Measurements from ENCODE around the gene MFF. TPM values are rescaled to one million over a fixed set of nuclear protein-coding genes. Genes with fewer than 3 reads are reported as not detected.

MFF gene
- total RNA-seq, 4 donors from 2014 or later = 98.1 to 124 (median 103) TPM

GRCh38 chr2:227308784-227309183, 16.3 kb upstream of the MFF start:
- no peaks in the 10 kb centered on the region for H3K9me3 ChIP-seq
- no peak for DNase-seq (ENCODE audit: low spot score in 2 of 2)
- peaks cover 0 to 14% (median 0%) of the 10 kb centered on the region in 3 donors for H3K36me3 ChIP-seq
- H3K4me3 ChIP-seq = no peak overlapping the region
- no peaks in the 10 kb centered on the region for H3K27me3 ChIP-seq
- WGBS, 2 donors = 75 to 81% methylated on average over 4 of the region's 4 CpGs
- no peaks in the 10 kb centered on the region for H3K4me1 ChIP-seq
- H3K27ac ChIP-seq = no peak overlapping the region
- no peak for TF ChIP-seq EP300 (IDR thresholded peaks at IDR 0.05)
- no peak for TF ChIP-seq POLR2A (IDR thresholded peaks at IDR 0.05)
- TF ChIP-seq CTCF (IDR thresholded peaks at IDR 0.05) = no peak

GRCh38 chr2:227310756-227311110, 14.3 kb upstream of the MFF start:
- DNase-seq (ENCODE audit: low spot score in 2 of 2) = no peak
- Histone ChIP-seq H3K9me3 (no peaks in the 10 kb centered on the region), H3K4me1 (no peaks in the 10 kb centered on the region), H3K36me3 (no peaks in the 10 kb centered on the region), H3K27me3 (no peaks in the 10 kb centered on the region), H3K4me3 (no peak overlapping the region), H3K27ac (no peak overlapping the region)
- no peak for TF ChIP-seq CTCF (IDR thresholded peaks at IDR 0.05)
- TF ChIP-seq POLR2A (IDR thresholded peaks at IDR 0.05) = no peak
- TF ChIP-seq EP300 (IDR thresholded peaks at IDR 0.05) = no peak
- WGBS, 2 donors = 90 to 92% methylated on average over 4 of the region's 4 CpGs

GRCh38 chr2:227311861-227312506, 13.1 kb upstream of the MFF start:
- no peak overlapping the region for H3K4me3 ChIP-seq
- no peaks in the 10 kb centered on the region for H3K36me3 ChIP-seq
- no peaks in the 10 kb centered on the region for H3K4me1 ChIP-seq
- 78 to 84% methylated on average over 5 of the region's 5 CpGs for WGBS, 2 donors
- no peak for TF ChIP-seq POLR2A (IDR thresholded peaks at IDR 0.05)
- TF ChIP-seq EP300 (IDR thresholded peaks at IDR 0.05) = no peak
- no peak for TF ChIP-seq CTCF (IDR thresholded peaks at IDR 0.05)
- no peaks in the 10 kb centered on the region for H3K9me3 ChIP-seq
- DNase-seq (ENCODE audit: low spot score in 2 of 2) = no peak
- no peak overlapping the region for H3K27ac ChIP-seq
- H3K27me3 ChIP-seq = no peaks in the 10 kb centered on the region

- WGBS, 2 donors = 28 to 35% methylated on average over 2 of the region's 2 CpGs
- H3K36me3 ChIP-seq = no peaks in the 10 kb centered on the region
- no peaks in the 10 kb centered on the region for H3K27me3 ChIP-seq
- no peak overlapping the region for H3K4me3 ChIP-seq
- no peaks in the 10 kb centered on the region for H3K9me3 ChIP-seq
- no peak overlapping the region for H3K27ac ChIP-seq
- H3K4me1 ChIP-seq = no peaks in the 10 kb centered on the region
- no peak for DNase-seq (ENCODE audit: low spot score in 2 of 2)
- TF ChIP-seq EP300 (IDR thresholded peaks at IDR 0.05) = no peak
- no peak for TF ChIP-seq POLR2A (IDR thresholded peaks at IDR 0.05)
- TF ChIP-seq CTCF (IDR thresholded peaks at IDR 0.05) = no peak
These were observed 12.5 kb upstream of the MFF start for GRCh38 chr2:227312579-227312978.

- Histone ChIP-seq H3K4me3 (no peak overlapping the region), H3K4me1 (no peaks in the 10 kb centered on the region), H3K27ac (no peak overlapping the region), H3K27me3 (no peaks in the 10 kb centered on the region), H3K9me3 (no peaks in the 10 kb centered on the region), H3K36me3 (no peaks in the 10 kb centered on the region)
- DNase-seq (ENCODE audit: low spot score in 2 of 2) = no peak
- 93 to 96% methylated on average over 1 of the region's 1 CpG for WGBS, 2 donors
- TF ChIP-seq CTCF (IDR thresholded peaks at IDR 0.05) (no peak), POLR2A (IDR thresholded peaks at IDR 0.05) (no peak), EP300 (IDR thresholded peaks at IDR 0.05) (no peak)
These were observed 11.7 kb upstream of the MFF start for GRCh38 chr2:227313310-227313709.
